ENCODE results near the gene RSKR. TPM values are rescaled to one million over a fixed set of nuclear protein-coding genes. Genes with fewer than 3 reads are reported as not detected.

The RSKR gene
- total and polyA plus RNA-seq, 2 of the 4 experiments (the other 2 are of a cell fraction), result 2.2 to 6.8 TPM

DNA sequence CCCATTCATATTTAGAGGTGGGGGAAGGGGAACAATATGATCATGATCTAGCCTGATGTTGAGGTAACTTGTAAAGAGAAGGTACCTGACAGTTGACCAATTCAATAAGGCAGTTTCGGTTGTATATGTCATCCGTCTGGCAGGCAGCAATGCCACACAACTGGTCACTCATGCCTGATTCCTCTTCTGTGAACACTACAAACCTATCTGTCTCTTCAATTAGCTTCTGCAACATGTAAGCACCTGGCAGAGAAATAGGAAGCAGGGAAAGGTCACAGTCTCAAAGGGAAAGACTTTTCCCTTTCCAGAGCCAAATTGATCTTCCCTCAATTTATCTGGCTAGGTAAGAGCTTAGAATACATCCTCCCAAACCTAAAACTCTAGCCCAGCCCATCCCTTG is 10.2 kb upstream of the RSKR start:
- in situ Hi-C loops (cut with MboI; ENCODE audit: low sequenced_read_pairs), result no loop called here

More for the DNA sequence above, 10.2 kb upstream of the RSKR start:
- ChIA-PET POLR2A (ENCODE audit: unreplicated experiment) (interaction anchor here (0.5 kb wide), 1 partner anchor 23 kb away, joined by 3 read pairs; no protein-coding TSS in a partner anchor), CTCF (interaction anchor here (0.9 kb wide), 1 partner anchor 12 kb away, joined by 3 read pairs; no protein-coding TSS in a partner anchor)
- dilution Hi-C loops (cut with HindIII; ENCODE audit: low sequenced_read_pairs, unreplicated experiment) (no loop called here), intact Hi-C loops (cut with micrococcal nuclease) (no loop called here)
- Histone ChIP-seq H3K4ac (ENCODE audit: low read depth, low read length) (no peak overlapping the region), H3K4me2 (ENCODE audit: low read depth, low read length) (no peak overlapping the region), H4K91ac (ENCODE audit: insufficient read depth, low read depth, low read length) (no peak overlapping the region), H3K14ac (replicated peaks; ENCODE audit: low read depth, low read length) (no peak overlapping the region), H3K9me1 (ENCODE audit: insufficient read depth, low read length) (no peaks in the 10 kb centered on the region), H3K23ac (ENCODE audit: low read depth, low read length) (no peak overlapping the region), H3K9ac (ENCODE audit: low read depth, low read length) (no peak overlapping the region), H4K5ac (ENCODE audit: low read depth, low read length) (no peak overlapping the region), H2BK5ac (ENCODE audit: low read depth, low read length, poor library complexity, severe bottlenecking) (no peak overlapping the region), H2BK15ac (ENCODE audit: low read depth, low read length) (no peak overlapping the region), H3K18ac (ENCODE audit: low read depth, low read length) (no peak overlapping the region), H2BK120ac (ENCODE audit: low read depth, low read length) (no peak overlapping the region), H3K4me1 (ENCODE audit: control insufficient read depth, insufficient read depth, low read length) (no peaks in the 10 kb centered on the region), H3K56ac (ENCODE audit: extremely low read depth, insufficient read depth, low read length) (no peak overlapping the region), H2BK20ac (ENCODE audit: low read depth, low read length) (no peak overlapping the region), H4K20me1 (ENCODE audit: insufficient read depth, low read length) (no peaks in the 10 kb centered on the region), H2AFZ (replicated peaks; ENCODE audit: low read length, poor library complexity) (no peak overlapping the region), H2AK5ac (ENCODE audit: low read depth, low read length) (no peak overlapping the region), H3K9me3 (ENCODE audit: control insufficient read depth, insufficient read depth, low read length) (no peaks in the 10 kb centered on the region), H4K8ac (ENCODE audit: low read depth in 2 of 2, low read length in 2 of 2) (no peak overlapping the region), H2AK9ac (replicated peaks; ENCODE audit: low read depth, low read length, poor library complexity) (no peak overlapping the region), H3K36me3 (ENCODE audit: control insufficient read depth, insufficient read depth, low read length) (peaks cover 48% of the 10 kb centered on the region), H3K27ac (ENCODE audit: insufficient read depth, low read length) (no peak overlapping the region), H3K27me3 (ENCODE audit: control insufficient read depth, insufficient read depth, low read length) (no peaks in the 10 kb centered on the region), H3K4me3 (ENCODE audit: insufficient read depth, low read depth, low read length) (no peak overlapping the region), H3K79me1 (ENCODE audit: low read depth in 1 of 2, low read length in 2 of 2) (peaks cover 3 to 15% of the 10 kb centered on the region in 2 experiments; a peak in 3 of 4 replicates)
- TF ChIP-seq, protein P1, sequence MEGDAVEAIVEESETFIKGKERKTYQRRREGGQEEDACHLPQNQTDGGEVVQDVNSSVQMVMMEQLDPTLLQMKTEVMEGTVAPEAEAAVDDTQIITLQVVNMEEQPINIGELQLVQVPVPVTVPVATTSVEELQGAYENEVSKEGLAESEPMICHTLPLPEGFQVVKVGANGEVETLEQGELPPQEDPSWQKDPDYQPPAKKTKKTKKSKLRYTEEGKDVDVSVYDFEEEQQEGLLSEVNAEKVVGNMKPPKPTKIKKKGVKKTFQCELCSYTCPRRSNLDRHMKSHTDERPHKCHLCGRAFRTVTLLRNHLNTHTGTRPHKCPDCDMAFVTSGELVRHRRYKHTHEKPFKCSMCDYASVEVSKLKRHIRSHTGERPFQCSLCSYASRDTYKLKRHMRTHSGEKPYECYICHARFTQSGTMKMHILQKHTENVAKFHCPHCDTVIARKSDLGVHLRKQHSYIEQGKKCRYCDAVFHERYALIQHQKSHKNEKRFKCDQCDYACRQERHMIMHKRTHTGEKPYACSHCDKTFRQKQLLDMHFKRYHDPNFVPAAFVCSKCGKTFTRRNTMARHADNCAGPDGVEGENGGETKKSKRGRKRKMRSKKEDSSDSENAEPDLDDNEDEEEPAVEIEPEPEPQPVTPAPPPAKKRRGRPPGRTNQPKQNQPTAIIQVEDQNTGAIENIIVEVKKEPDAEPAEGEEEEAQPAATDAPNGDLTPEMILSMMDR (conservative IDR thresholded peaks at IDR 0.05; ENCODE audit: low read depth, low read length), result no peak
- TF ChIP-seq RCOR1 (IDR thresholded peaks at IDR 0.05; ENCODE audit: insufficient replicate concordance, low read length) (no peak), NFE2L2 (IDR thresholded peaks at IDR 0.05; ENCODE audit: low read depth, low read length) (no peak), CHD1 (IDR thresholded peaks at IDR 0.05; ENCODE audit: low read depth, low read length) (no peak), RAD21 (IDR thresholded peaks at IDR 0.05; ENCODE audit: low read length) (no peak), MXI1 (IDR thresholded peaks at IDR 0.05; ENCODE audit: borderline replicate concordance, low read depth, low read length) (no peak), RFX5 (IDR thresholded peaks at IDR 0.05; ENCODE audit: low read depth, low read length) (no peak), POLR2A (IDR thresholded peaks at IDR 0.05; ENCODE audit: low read depth, low read length) (no peak), MAFK (IDR thresholded peaks at IDR 0.05; ENCODE audit: low read depth, low read length) (no peak), CEBPB (IDR thresholded peaks at IDR 0.05; ENCODE audit: low read depth, low read length) (no peak), SMC3 (IDR thresholded peaks at IDR 0.05; ENCODE audit: low read depth, low read length) (no peak), MAZ (IDR thresholded peaks at IDR 0.05; ENCODE audit: borderline replicate concordance, low read depth, low read length) (no peak), FOS (IDR thresholded peaks at IDR 0.05; ENCODE audit: low read depth, low read length) (no peak), BHLHE40 (IDR thresholded peaks at IDR 0.05; ENCODE audit: low read depth, low read length) (no peak)
- TF ChIP-seq, protein P2, sequence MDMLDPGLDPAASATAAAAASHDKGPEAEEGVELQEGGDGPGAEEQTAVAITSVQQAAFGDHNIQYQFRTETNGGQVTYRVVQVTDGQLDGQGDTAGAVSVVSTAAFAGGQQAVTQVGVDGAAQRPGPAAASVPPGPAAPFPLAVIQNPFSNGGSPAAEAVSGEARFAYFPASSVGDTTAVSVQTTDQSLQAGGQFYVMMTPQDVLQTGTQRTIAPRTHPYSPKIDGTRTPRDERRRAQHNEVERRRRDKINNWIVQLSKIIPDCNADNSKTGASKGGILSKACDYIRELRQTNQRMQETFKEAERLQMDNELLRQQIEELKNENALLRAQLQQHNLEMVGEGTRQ (IDR thresholded peaks at IDR 0.05; ENCODE audit: low read depth, low read length), result no peak
- TF ChIP-seq, protein P3, sequence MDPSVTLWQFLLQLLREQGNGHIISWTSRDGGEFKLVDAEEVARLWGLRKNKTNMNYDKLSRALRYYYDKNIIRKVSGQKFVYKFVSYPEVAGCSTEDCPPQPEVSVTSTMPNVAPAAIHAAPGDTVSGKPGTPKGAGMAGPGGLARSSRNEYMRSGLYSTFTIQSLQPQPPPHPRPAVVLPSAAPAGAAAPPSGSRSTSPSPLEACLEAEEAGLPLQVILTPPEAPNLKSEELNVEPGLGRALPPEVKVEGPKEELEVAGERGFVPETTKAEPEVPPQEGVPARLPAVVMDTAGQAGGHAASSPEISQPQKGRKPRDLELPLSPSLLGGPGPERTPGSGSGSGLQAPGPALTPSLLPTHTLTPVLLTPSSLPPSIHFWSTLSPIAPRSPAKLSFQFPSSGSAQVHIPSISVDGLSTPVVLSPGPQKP (IDR thresholded peaks at IDR 0.05; ENCODE audit: borderline replicate concordance, low read depth, low read length), result no peak
- WGBS, 2 experiments (ENCODE audit: extremely low coverage in 2 of 2, insufficient read length in 1 of 2), result 100% methylated on average over 2 of the region's 2 CpGs; no CpG with 5 or more reads in 1 of the 2 experiments
- DNase-seq, result no peak
- no peak for ATAC-seq (ENCODE audit: low read depth)
- BruUV-seq (replicated peaks), result no TSS peak
